ENCODE measurements around the gene STPG4. TPM values are rescaled to one million over a fixed set of nuclear protein-coding genes. Genes with fewer than 3 reads are reported as not detected.

The STPG4 gene
- total RNA-seq, 1 donor: 0.09 TPM

DNA sequence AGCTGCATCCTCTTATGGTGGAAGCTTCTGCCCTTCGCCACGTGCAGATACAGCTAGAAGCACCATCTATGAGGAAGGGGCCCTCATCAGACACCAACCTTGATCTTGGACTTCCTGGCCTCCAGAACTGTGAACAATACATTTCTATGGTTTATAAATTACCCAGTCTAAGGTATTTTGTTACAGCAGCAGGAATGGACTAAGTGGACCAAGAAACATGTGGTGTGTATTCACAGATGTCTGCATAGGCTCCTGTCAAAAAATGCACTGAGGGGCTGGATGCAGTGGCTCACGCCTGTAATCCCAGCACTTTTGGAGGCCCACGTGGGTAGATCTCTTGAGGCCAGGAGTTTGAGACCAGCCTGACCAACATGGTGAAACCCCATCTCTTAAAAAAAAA lies 57.5 kb downstream of the STPG4 start:
- TF ChIP-seq, protein P1, sequence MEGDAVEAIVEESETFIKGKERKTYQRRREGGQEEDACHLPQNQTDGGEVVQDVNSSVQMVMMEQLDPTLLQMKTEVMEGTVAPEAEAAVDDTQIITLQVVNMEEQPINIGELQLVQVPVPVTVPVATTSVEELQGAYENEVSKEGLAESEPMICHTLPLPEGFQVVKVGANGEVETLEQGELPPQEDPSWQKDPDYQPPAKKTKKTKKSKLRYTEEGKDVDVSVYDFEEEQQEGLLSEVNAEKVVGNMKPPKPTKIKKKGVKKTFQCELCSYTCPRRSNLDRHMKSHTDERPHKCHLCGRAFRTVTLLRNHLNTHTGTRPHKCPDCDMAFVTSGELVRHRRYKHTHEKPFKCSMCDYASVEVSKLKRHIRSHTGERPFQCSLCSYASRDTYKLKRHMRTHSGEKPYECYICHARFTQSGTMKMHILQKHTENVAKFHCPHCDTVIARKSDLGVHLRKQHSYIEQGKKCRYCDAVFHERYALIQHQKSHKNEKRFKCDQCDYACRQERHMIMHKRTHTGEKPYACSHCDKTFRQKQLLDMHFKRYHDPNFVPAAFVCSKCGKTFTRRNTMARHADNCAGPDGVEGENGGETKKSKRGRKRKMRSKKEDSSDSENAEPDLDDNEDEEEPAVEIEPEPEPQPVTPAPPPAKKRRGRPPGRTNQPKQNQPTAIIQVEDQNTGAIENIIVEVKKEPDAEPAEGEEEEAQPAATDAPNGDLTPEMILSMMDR (IDR thresholded peaks at IDR 0.05; ENCODE audit: insufficient read depth, low read length): no peak
- H3K4me3 ChIP-seq (ENCODE audit: low read depth, low read length): no peak overlapping the region
- DNase-seq (ENCODE audit: low read depth): no peak

DNA sequence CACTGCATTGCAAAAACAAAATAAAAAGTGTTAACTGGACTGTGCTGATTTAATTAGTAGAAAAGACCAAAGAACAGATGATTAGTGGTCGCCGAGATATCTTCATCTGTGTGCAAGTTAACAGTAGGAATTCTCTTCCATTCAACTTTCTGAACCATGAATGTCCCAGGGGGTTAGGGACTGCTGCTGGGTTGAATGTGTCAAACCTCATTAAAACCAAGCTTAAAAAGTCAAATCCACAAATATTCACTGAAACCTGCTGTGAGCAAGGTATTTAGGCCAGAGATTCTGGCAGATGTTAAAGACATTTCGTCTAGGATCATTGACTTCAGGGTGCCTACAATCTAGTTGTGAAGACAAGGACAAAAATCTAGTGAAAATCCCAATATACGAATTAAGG lies 58.7 kb downstream of the STPG4 start:
- H3K4me3 ChIP-seq (ENCODE audit: low read depth, low read length): no peak overlapping the region
- no peak for DNase-seq (ENCODE audit: low read depth)
- TF ChIP-seq, protein P1 (IDR thresholded peaks at IDR 0.05; ENCODE audit: insufficient read depth, low read length): no peak

DNA sequence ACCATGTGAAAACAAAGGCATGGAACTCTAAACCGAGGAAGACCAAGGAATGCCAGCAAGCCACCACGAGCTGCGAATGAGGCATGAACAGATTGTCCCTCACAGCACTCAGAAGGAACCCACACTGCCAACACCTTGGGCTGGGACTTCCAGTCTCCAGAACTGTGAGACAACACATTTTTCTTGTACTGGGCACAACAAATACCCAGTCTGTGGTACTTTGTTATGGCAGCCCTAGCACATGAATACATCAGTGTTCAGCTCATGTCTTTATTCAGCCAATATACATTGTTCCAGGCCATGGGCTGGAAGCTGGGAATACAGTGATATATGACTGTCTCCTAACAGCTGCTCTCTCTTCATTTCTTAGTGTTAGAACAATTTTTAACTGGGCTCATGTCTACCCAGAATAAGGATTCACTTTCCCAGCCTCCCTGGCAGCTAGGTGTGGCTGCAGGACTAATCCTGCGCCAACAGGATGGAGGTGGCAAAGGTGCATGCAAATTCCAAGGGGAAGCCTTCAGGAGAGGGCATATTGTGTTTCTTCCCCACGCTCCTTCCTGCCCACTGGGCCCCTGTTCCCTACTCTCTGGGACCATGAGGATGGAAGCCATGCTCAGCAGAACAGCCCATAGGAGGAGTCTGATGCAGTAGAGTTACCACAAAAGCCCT lies 59.6 kb downstream of the STPG4 start:
- DNase-seq (ENCODE audit: low read depth): no peak
- TF ChIP-seq, protein P1 (IDR thresholded peaks at IDR 0.05; ENCODE audit: insufficient read depth, low read length): no peak
- no peak overlapping the region for H3K4me3 ChIP-seq (ENCODE audit: low read depth, low read length)

DNA sequence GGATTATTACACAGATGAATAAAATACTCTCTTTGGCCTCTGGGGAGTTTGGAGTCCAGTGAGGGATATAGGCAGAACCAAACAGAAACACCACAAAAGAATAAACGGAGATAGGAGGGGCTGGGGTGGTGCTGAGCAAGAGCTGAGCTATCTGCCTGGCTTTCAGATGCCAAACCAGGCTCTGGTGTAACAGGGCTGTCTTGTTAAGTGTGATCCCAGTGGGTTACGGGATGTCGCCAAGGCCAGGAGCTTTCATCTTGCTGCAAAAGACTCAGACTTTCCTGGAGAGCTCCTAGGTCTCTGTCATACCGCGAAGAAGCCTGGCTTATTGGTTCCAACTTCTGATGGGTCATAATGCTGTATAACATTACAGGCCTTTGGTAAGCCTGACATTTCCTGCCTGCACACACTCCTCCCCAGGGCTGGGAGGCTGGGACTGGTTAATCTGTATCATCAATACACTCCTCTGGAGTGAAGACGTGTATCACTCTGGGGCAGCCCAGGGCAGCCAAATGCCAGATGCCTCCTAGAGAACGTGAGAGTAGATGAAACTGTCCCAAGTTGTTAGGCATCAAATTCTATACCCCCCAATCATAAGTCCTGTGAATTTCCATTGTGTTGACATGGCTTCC lies 60.5 kb downstream of the STPG4 start:
- H3K4me3 ChIP-seq (ENCODE audit: low read depth, low read length): no peak overlapping the region
- DNase-seq (ENCODE audit: low read depth): peak; percentile 58
- TF ChIP-seq, protein P1 (IDR thresholded peaks at IDR 0.05; ENCODE audit: insufficient read depth, low read length): no peak

DNA sequence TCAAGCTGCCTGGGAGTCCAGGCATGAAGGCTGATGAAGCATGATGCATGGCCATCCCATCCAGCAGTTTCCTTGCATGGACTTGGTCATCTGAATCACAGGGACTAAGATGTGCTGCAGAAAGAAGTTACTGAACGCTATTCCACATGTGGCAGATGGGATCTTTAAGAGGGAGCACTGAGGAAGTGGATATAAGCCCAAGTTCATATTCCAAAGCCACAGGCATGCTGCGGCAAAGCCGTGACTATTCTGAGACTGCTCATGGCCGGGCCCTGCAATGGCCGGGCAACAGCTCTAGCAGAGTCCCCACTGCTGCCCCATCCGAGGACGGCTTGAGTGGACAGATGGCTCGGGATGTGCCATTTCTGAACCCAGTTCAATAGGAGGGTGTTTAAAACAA lies 61.5 kb downstream of the STPG4 start:
- DNase-seq (ENCODE audit: low read depth): no peak
- H3K4me3 ChIP-seq (ENCODE audit: low read depth, low read length): no peak overlapping the region
- TF ChIP-seq, protein P1 (IDR thresholded peaks at IDR 0.05; ENCODE audit: insufficient read depth, low read length): no peak

DNA sequence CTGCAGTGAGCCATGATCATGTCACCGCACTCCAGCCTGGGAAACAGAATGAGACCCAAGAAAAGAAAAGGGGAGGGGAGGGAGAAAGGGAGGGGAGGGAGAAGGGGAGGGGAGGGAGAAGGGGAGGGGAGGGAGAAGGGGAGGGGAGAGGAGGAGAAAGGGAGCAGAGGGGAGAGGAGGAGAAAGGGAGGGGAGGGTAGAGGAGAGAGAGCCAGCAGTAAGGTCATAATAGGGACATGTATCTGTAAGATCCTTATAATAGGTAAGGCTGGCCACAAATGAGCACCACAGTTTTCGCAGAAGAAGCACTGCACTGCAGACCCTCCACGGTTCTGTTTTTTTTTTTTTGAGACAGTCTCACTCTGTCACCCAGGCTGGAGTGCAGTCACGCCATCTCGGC lies 62.6 kb downstream of the STPG4 start:
- no peak overlapping the region for H3K4me3 ChIP-seq (ENCODE audit: low read depth, low read length)
- TF ChIP-seq, protein P1 (IDR thresholded peaks at IDR 0.05; ENCODE audit: insufficient read depth, low read length): no peak
- DNase-seq (ENCODE audit: low read depth): no peak

All from fibroblast of the aortic adventitia (primary cell).